GM23338 (cell line): ENCODE data around the gene C1QTNF8. TPM values are rescaled to one million over a fixed set of nuclear protein-coding genes. Genes with fewer than 3 reads are reported as not detected.

ENCODE experiments used
- ATAC-seq: fragments of 200-7000 bp; cut with Tn5 transposase; 3 replicates; pipeline ENCODE4 v1.9.1; 2020
- DNase-seq: peaks from one replicate; pipeline ENCODE4 v3.0.0-alpha.2; 2015; ENCODE audit warnings: low spot score
- H2AFZ ChIP-seq: fragments of 200-600 bp; sonication (generic); 2 replicates; pipeline ENCODE4 v1.8.0; 2016; ENCODE audit warnings: antibody characterized with exemption, mild to moderate bottlenecking, moderate library complexity
- H3F3A ChIP-seq: fragments of 200-600 bp; sonication (generic); replicated peaks from 2 replicates; pipeline ENCODE4 v1.8.0; 2017; ENCODE audit warnings: antibody characterized with exemption, mixed run types, low read depth
- H3K27ac ChIP-seq: fragments of 200-600 bp; sonication (generic); 2 replicates; pipeline ENCODE4 v1.6.1; 2016; ENCODE audit warnings: low read depth
- H3K27me3 ChIP-seq: fragments of 200-600 bp; sonication (generic); 2 replicates; pipeline ENCODE4 v1.8.0; 2016; ENCODE audit warnings: mild to moderate bottlenecking, mixed run types, moderate library complexity; ENCODE audit not compliant: insufficient read depth
- H3K36me3 ChIP-seq: fragments of 200-600 bp; sonication (generic); 2 replicates; pipeline ENCODE4 v1.8.0; 2016; ENCODE audit warnings: mild to moderate bottlenecking; ENCODE audit not compliant: insufficient read depth
- H3K4me1 ChIP-seq: fragments of 200-600 bp; sonication (generic); 2 replicates; pipeline ENCODE4 v1.8.0; 2016; ENCODE audit warnings: mild to moderate bottlenecking, moderate library complexity; ENCODE audit not compliant: insufficient read depth
- H3K4me2 ChIP-seq: fragments of 200-600 bp; sonication (generic); 2 replicates; pipeline ENCODE4 v1.7.1; 2017; ENCODE audit warnings: mixed run types
- H3K4me3 ChIP-seq: fragments of 200-600 bp; sonication (generic); 2 replicates; pipeline ENCODE4 v1.6.1; 2016; ENCODE audit warnings: mixed run types
- H3K79me2 ChIP-seq: fragments of 200-600 bp; sonication (generic); replicated peaks from 2 replicates; pipeline ENCODE4 v1.8.0; 2017; ENCODE audit warnings: mild to moderate bottlenecking; ENCODE audit not compliant: insufficient read depth
- H3K9me2 ChIP-seq: fragments of 200-600 bp; sonication (generic); 2 replicates; pipeline ENCODE4 v1.8.0; 2017; ENCODE audit not compliant: insufficient read depth
- H4K20me1 ChIP-seq: fragments of 200-600 bp; sonication (generic); replicated peaks from 2 replicates; pipeline ENCODE4 v1.8.0; 2017; ENCODE audit warnings: mild to moderate bottlenecking; ENCODE audit not compliant: insufficient read depth
- H3K27ac Mint-ChIP-seq: 2 replicates; pipeline ENCODE4 v1.8.0; 2020; ENCODE audit warnings: inconsistent platforms, mild to moderate bottlenecking, moderate library complexity, mixed read lengths
- H3K27me3 Mint-ChIP-seq: 3 replicates; pipeline ENCODE4 v1.8.0; 2022; ENCODE audit warnings: low read depth, mild to moderate bottlenecking, moderate library complexity, mixed read lengths, inconsistent platforms; ENCODE audit not compliant: insufficient read depth, poor library complexity
- H3K36me3 Mint-ChIP-seq: 3 replicates; pipeline ENCODE4 v1.8.0; 2021; ENCODE audit warnings: low read depth, mild to moderate bottlenecking, inconsistent platforms, moderate library complexity, mixed read lengths
- H3K4me1 Mint-ChIP-seq: 3 replicates; pipeline ENCODE4 v1.8.0; 2020; ENCODE audit warnings: mild to moderate bottlenecking, inconsistent platforms, mixed read lengths
- H3K4me3 Mint-ChIP-seq: 3 replicates; pipeline ENCODE4 v1.8.0; 2021; ENCODE audit warnings: moderate library complexity, mild to moderate bottlenecking, inconsistent platforms, mixed read lengths
- H3K9me3 Mint-ChIP-seq: 3 replicates; pipeline ENCODE4 v1.8.0; 2020; ENCODE audit warnings: moderate library complexity, mild to moderate bottlenecking, inconsistent platforms, mixed read lengths
- CREB1 ChIP-seq: fragments of 250-450 bp; sonication (Bioruptor Pico); IDR thresholded peaks from 2 replicates; pipeline ENCODE4 v1.5.0; 2020; ENCODE audit warnings: low read depth, mild to moderate bottlenecking, moderate library complexity
- CTCF ChIP-seq, 2 experiments: fragments of 200-600 bp in 1 of 2; sonication (generic) in 1 of 2; conservative IDR thresholded peaks; 2 replicates each; pipeline versions ENCODE4 v1.5.1 to v1.6.1; 2016 to 2017; ENCODE audit warnings: antibody characterized with exemption in 2 of 2, low read depth in 2 of 2, mild to moderate bottlenecking in 2 of 2, moderate library complexity in 1 of 2
- ETS1 ChIP-seq: IDR thresholded peaks from 2 replicates; pipeline ENCODE4 v1.6.1; 2016; ENCODE audit warnings: antibody characterized with exemption
- EZH2 ChIP-seq: fragments of 200-600 bp; sonication (generic); IDR thresholded peaks from one replicate; pipeline ENCODE4 v1.8.0; 2017; ENCODE audit warnings: antibody characterized with exemption, mild to moderate bottlenecking, low read depth; ENCODE audit not compliant: unreplicated experiment
- EZH2phosphoT487 ChIP-seq: fragments of 200-600 bp; sonication (generic); IDR thresholded peaks from one replicate; pipeline ENCODE4 v1.8.1; 2018; ENCODE audit warnings: antibody characterized with exemption; ENCODE audit not compliant: unreplicated experiment
- JUNB ChIP-seq: IDR thresholded peaks from one replicate; pipeline ENCODE4 v1.6.1; 2016; ENCODE audit warnings: antibody characterized with exemption; ENCODE audit not compliant: unreplicated experiment
- NANOG ChIP-seq: IDR thresholded peaks from 2 replicates; pipeline ENCODE4 v1.6.1; 2016; ENCODE audit warnings: antibody characterized with exemption, borderline replicate concordance
- POLR2AphosphoS5 ChIP-seq: IDR thresholded peaks from 2 replicates; pipeline ENCODE4 v1.6.1; 2016; ENCODE audit warnings: antibody characterized with exemption, low read depth
- REST ChIP-seq: IDR thresholded peaks from one replicate; pipeline ENCODE4 v1.6.1; 2018; ENCODE audit warnings: antibody characterized with exemption; ENCODE audit not compliant: unreplicated experiment
- STAT1 ChIP-seq: IDR thresholded peaks from one replicate; pipeline ENCODE4 v1.6.1; 2016; ENCODE audit warnings: antibody characterized with exemption; ENCODE audit not compliant: unreplicated experiment
- ZNF114 ChIP-seq: fragments of 250-450 bp; sonication (Bioruptor Pico); IDR thresholded peaks from 2 replicates; pipeline ENCODE4 v1.5.0; 2020; ENCODE audit warnings: mild to moderate bottlenecking, moderate library complexity
- ZNF331 ChIP-seq: fragments of 250-450 bp; sonication (Bioruptor Pico); IDR thresholded peaks from 2 replicates; pipeline ENCODE4 v1.5.0; 2020; ENCODE audit warnings: low read depth, mild to moderate bottlenecking, moderate library complexity
- ZNF462 ChIP-seq: fragments of 250-450 bp; sonication (Bioruptor Pico); IDR thresholded peaks from 2 replicates; pipeline ENCODE4 v1.5.0; 2020; ENCODE audit warnings: mild to moderate bottlenecking, moderate library complexity
- polyA plus RNA-seq: library from polyadenylated mRNA; unstranded; fragments of >200 nt; fragmentation: Nextera tagmentation; extraction: Ambion mirVana; gene quantifications from 2 replicates; pipeline ENCODE4 v1.2.1, GENCODE V29; 2016
- total RNA-seq: library from RNA; depleted of rRNA; stranded (reverse); fragments of >200 nt; shearing (Covaris generic); gene quantifications from 2 replicates; pipeline ENCODE4 v1.2.3, GENCODE V29; 2014

The C1QTNF8 gene
- total and polyA plus RNA-seq, 2 experiments from 2014 or later: not detected

- Mint-ChIP-seq H3K27me3 (peaks cover 1% of the 10 kb centered on the region), H3K9me3 (no peaks in the 10 kb centered on the region), H3K36me3 (no peaks in the 10 kb centered on the region), H3K4me1 (no peaks in the 10 kb centered on the region), H3K4me3 (no peak overlapping the region), H3K27ac (no peak overlapping the region)
- Histone ChIP-seq H3K79me2 (no peaks in the 10 kb centered on the region), H3K27ac (no peak overlapping the region), H3K36me3 (no peaks in the 10 kb centered on the region), H4K20me1 (no peaks in the 10 kb centered on the region), H3K4me2 (no peak overlapping the region), H3K4me1 (no peaks in the 10 kb centered on the region), H3K9me2 (no peaks in the 10 kb centered on the region), H3K27me3 (no peaks in the 10 kb centered on the region), H3K4me3 (no peak overlapping the region), H3F3A (no peaks in the 10 kb centered on the region), H2AFZ (no peak overlapping the region)
- ATAC-seq: no peak
- TF ChIP-seq CREB1 (CRISPR knock-in tag) (no peak), NANOG (no peak), EZH2phosphoT487 (no peak), POLR2AphosphoS5 (no peak), ZNF331 (CRISPR knock-in tag) (no peak), ZNF114 (CRISPR knock-in tag) (no peak), ZNF462 (no peak), EZH2 (no peak), STAT1 (no peak), JUNB (no peak), ETS1 (no peak), CTCF (conservative IDR thresholded peaks at IDR 0.05; ENCODE audit: low read depth in 2 of 2) (no peak), REST (no peak)
- no peak for DNase-seq
Measured at GRCh38 chr16:1121601-1122397, 25.8 kb upstream of the C1QTNF8 start.
